WTC11 (cell line): ENCODE data around the gene CREB3. TPM values are rescaled to one million over a fixed set of nuclear protein-coding genes. Genes with fewer than 3 reads are reported as not detected.

ENCODE experiments used
- ATAC-seq: fragments of 200-7000 bp; cut with Tn5 transposase; 2 replicates; pipeline ENCODE4 v1.10.0; 2021; ENCODE audit warnings: mild to moderate bottlenecking, moderate library complexity
- CTCF ChIA-PET: fragments of 300-600 bp; sonication (Branson Sonifier 250); formaldehyde crosslinking; loops from one replicate; lab custom pipeline; 2021; ENCODE audit warnings: antibody characterized with exemption; lab: Charles Lee
- POLR2A ChIA-PET: fragments of 350-600 bp; sonication (Branson Sonifier 250); formaldehyde crosslinking; loops from one replicate; lab custom pipeline; 2021; ENCODE audit warnings: antibody characterized with exemption; lab: Charles Lee
- DNase-seq: peaks from one replicate; pipeline ENCODE4 v3.0.0; 2021; ENCODE audit warnings: low spot score
- H3K27ac Mint-ChIP-seq: 2 replicates; pipeline ENCODE4 v1.8.0; 2021; ENCODE audit warnings: mixed read lengths
- H3K27me3 Mint-ChIP-seq: 2 replicates; pipeline ENCODE4 v1.8.0; 2021; ENCODE audit warnings: low read depth, mild to moderate bottlenecking, moderate library complexity, mixed read lengths
- H3K36me3 Mint-ChIP-seq: 2 replicates; pipeline ENCODE4 v1.8.0; 2021; ENCODE audit warnings: mixed read lengths
- H3K4me1 Mint-ChIP-seq: 2 replicates; pipeline ENCODE4 v1.8.0; 2022; ENCODE audit warnings: mixed read lengths
- H3K4me3 Mint-ChIP-seq: 2 replicates; pipeline ENCODE4 v1.8.0; 2021; ENCODE audit warnings: mild to moderate bottlenecking, moderate library complexity, mixed read lengths
- H3K9me3 Mint-ChIP-seq: 2 replicates; pipeline ENCODE4 v1.8.0; 2021; ENCODE audit warnings: mixed read lengths
- AFF4 ChIP-seq: sonication (generic); formaldehyde crosslinking; IDR thresholded peaks from 2 replicates; pipeline ENCODE4 v1.8.1; 2023; ENCODE audit warnings: mild to moderate bottlenecking, missing genetic modification reagents, borderline replicate concordance
- ATF1 ChIP-seq: sonication (generic); formaldehyde crosslinking; IDR thresholded peaks from 2 replicates; pipeline ENCODE4 v1.8.1; 2023; ENCODE audit warnings: mild to moderate bottlenecking, moderate library complexity, missing genetic modification reagents
- ATF3 ChIP-seq: sonication (generic); formaldehyde crosslinking; conservative IDR thresholded peaks from 2 replicates; pipeline ENCODE4 v1.8.1; 2022; ENCODE audit warnings: mild to moderate bottlenecking, missing genetic modification reagents
- ELF4 ChIP-seq: sonication (generic); formaldehyde crosslinking; IDR thresholded peaks from 2 replicates; pipeline ENCODE4 v1.8.1; 2022; ENCODE audit warnings: low read depth, mild to moderate bottlenecking, moderate library complexity, missing genetic modification reagents
- ETV6 ChIP-seq: sonication (generic); formaldehyde crosslinking; IDR thresholded peaks from 2 replicates; pipeline ENCODE4 v1.8.1; 2022; ENCODE audit warnings: mild to moderate bottlenecking, missing genetic modification reagents
- GTF2I ChIP-seq: fragments of 250-450 bp; sonication (Bioruptor Pico); conservative IDR thresholded peaks from 2 replicates; pipeline ENCODE4 v1.4.0; 2021; ENCODE audit warnings: mild to moderate bottlenecking
- HMGXB4 ChIP-seq: sonication (generic); formaldehyde crosslinking; IDR thresholded peaks from 2 replicates; pipeline ENCODE4 v1.8.1; 2023; ENCODE audit warnings: mild to moderate bottlenecking, moderate library complexity, missing genetic modification reagents
- KAT7 ChIP-seq: sonication (generic); formaldehyde crosslinking; IDR thresholded peaks from 2 replicates; pipeline ENCODE4 v1.8.1; 2023; ENCODE audit warnings: missing genetic modification reagents, mild to moderate bottlenecking, borderline replicate concordance
- NR2C2 ChIP-seq: sonication (generic); formaldehyde crosslinking; IDR thresholded peaks from 2 replicates; pipeline ENCODE4 v1.8.0; 2022; ENCODE audit warnings: mild to moderate bottlenecking, missing genetic modification reagents
- SMAD4 ChIP-seq: sonication (generic); formaldehyde crosslinking; IDR thresholded peaks from 2 replicates; pipeline ENCODE4 v1.8.0; 2022; ENCODE audit warnings: mild to moderate bottlenecking, missing genetic modification reagents
- ZBTB21 ChIP-seq: sonication (generic); formaldehyde crosslinking; IDR thresholded peaks from 2 replicates; pipeline ENCODE4 v1.8.1; 2023; ENCODE audit warnings: mild to moderate bottlenecking, missing genetic modification reagents, borderline replicate concordance
- ZNF263 ChIP-seq: sonication (generic); formaldehyde crosslinking; IDR thresholded peaks from 2 replicates; pipeline ENCODE4 v1.8.1; 2022; ENCODE audit warnings: low read depth, mild to moderate bottlenecking, moderate library complexity, missing genetic modification reagents
- ZNF396 ChIP-seq: fragments of 250-450 bp; sonication (Bioruptor Pico); IDR thresholded peaks from 2 replicates; pipeline ENCODE4 v1.8.0; 2021; ENCODE audit warnings: mild to moderate bottlenecking, moderate library complexity, borderline replicate concordance
- ZNF416 ChIP-seq: fragments of 250-450 bp; sonication (Bioruptor Pico); IDR thresholded peaks from 2 replicates; pipeline ENCODE4 v1.9.0; 2021; ENCODE audit warnings: mild to moderate bottlenecking, inconsistent platforms
- ZNF532 ChIP-seq: fragments of 250-450 bp; sonication (Bioruptor Pico); IDR thresholded peaks from 2 replicates; pipeline ENCODE4 v1.9.0; 2021; ENCODE audit warnings: mild to moderate bottlenecking, borderline replicate concordance
- ZSCAN18 ChIP-seq: fragments of 250-450 bp; sonication (Bioruptor Pico); IDR thresholded peaks from 2 replicates; pipeline ENCODE4 v2.1.2; 2022; ENCODE audit warnings: mild to moderate bottlenecking, moderate library complexity
- total RNA-seq: library from RNA; stranded (reverse); gene quantifications from 3 replicates; pipeline ENCODE4 v1.2.3, GENCODE V29; 2021

CREB3 gene
- total RNA-seq, 1 experiment from 2014 or later, result 21.4 TPM

GRCh38 chr9:35683323-35683722, 49.1 kb upstream of the CREB3 start:
- peaks cover 41% of the 10 kb centered on the region for H3K36me3 Mint-ChIP-seq
- peaks cover 19% of the 10 kb centered on the region for H3K4me1 Mint-ChIP-seq
- no peaks in the 10 kb centered on the region for H3K9me3 Mint-ChIP-seq
- CTCF ChIA-PET, result interaction anchor here (1.3 to 1.4 kb wide), 2 partner anchors 13 to 49 kb away, joined by 3 to 5 read pairs; partner anchors contain the start of genes CREB3 and TLN1
- ATAC-seq (no peak), DNase-seq (no peak)
- POLR2A ChIA-PET, result interaction anchor here (1.0 to 1.2 kb wide), 2 partner anchors 8 to 18 kb away, joined by 3 read pairs; partner anchors contain the start of gene ARHGEF39
- no peak for TF ChIP-seq HMGXB4 (CRISPR knock-in tag)
- H3K4me3 Mint-ChIP-seq, result no peak overlapping the region
- no peaks in the 10 kb centered on the region for H3K27me3 Mint-ChIP-seq
- H3K27ac Mint-ChIP-seq, result peak overlapping the region; percentile 20; the same call in 1 of the 2 replicates

GRCh38 chr9:35684921-35685320, 47.5 kb upstream of the CREB3 start:
- H3K27me3 Mint-ChIP-seq, result no peaks in the 10 kb centered on the region
- POLR2A ChIA-PET, result interaction anchor here (0.7 to 2.3 kb wide), 3 partner anchors 9 to 43 kb away, joined by 3 to 10 read pairs (median 3); no protein-coding TSS in a partner anchor
- peaks cover 41% of the 10 kb centered on the region for H3K36me3 Mint-ChIP-seq
- DNase-seq (no peak), ATAC-seq (no peak)
- no peaks in the 10 kb centered on the region for H3K9me3 Mint-ChIP-seq
- peaks cover 27% of the 10 kb centered on the region for H3K4me1 Mint-ChIP-seq
- no peak overlapping the region for H3K4me3 Mint-ChIP-seq
- CTCF ChIA-PET, result no interaction called here
- no peak overlapping the region for H3K27ac Mint-ChIP-seq
- TF ChIP-seq ATF1 (CRISPR knock-in tag) (no peak), KAT7 (CRISPR knock-in tag) (no peak), ZNF263 (no peak), NR2C2 (CRISPR knock-in tag) (no peak), ZSCAN18 (CRISPR knock-in tag) (no peak), GTF2I (no peak), ETV6 (CRISPR knock-in tag) (no peak), ZNF396 (no peak), AFF4 (CRISPR knock-in tag) (no peak), ZNF416 (CRISPR knock-in tag) (no peak), SMAD4 (no peak), ZNF532 (CRISPR knock-in tag) (no peak), ELF4 (CRISPR knock-in tag) (no peak), ATF3 (no peak), ZBTB21 (CRISPR knock-in tag) (no peak)
- TF ChIP-seq, all 79 proteins: peak for 0
